ENCODE measurements around the gene CLCN3. TPM values are rescaled to one million over a fixed set of nuclear protein-coding genes. Genes with fewer than 3 reads are reported as not detected.

CLCN3 gene
- total and polyA plus RNA-seq, 10 of the 15 experiments (the other 5 are each of a cell fraction or from before 2014, with no cell fraction given) = 4.0 to 22.8 (median 11.8) TPM

DNA sequence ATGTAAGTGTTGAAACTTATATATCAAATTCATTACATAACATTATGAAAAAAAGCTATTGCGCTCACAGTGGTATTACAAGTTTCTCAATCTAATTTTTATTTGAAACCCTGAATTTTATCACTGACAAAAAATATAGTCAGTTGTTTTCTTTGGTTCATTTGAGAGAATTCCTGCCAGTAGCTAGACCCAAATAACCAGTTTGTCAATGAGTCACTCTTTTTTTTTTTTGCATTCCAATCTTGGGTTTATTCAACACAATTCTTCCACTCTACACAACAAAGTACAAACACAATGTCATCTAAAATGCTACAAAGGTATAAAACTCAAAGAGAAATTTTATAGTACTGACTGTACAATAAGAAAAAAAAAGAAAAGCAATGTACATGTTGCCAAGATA lies 124.2 kb downstream of the CLCN3 start (continued):
- TF ChIP-seq ZNF274 (IDR thresholded peaks at IDR 0.05; ENCODE audit: insufficient read depth, insufficient read length) (no peak), NRF1 (conservative IDR thresholded peaks at IDR 0.05; ENCODE audit: low read depth, low read length) (no peak), BACH1 (IDR thresholded peaks at IDR 0.05; ENCODE audit: borderline replicate concordance) (no peak)
- TF ChIP-seq, protein P1, sequence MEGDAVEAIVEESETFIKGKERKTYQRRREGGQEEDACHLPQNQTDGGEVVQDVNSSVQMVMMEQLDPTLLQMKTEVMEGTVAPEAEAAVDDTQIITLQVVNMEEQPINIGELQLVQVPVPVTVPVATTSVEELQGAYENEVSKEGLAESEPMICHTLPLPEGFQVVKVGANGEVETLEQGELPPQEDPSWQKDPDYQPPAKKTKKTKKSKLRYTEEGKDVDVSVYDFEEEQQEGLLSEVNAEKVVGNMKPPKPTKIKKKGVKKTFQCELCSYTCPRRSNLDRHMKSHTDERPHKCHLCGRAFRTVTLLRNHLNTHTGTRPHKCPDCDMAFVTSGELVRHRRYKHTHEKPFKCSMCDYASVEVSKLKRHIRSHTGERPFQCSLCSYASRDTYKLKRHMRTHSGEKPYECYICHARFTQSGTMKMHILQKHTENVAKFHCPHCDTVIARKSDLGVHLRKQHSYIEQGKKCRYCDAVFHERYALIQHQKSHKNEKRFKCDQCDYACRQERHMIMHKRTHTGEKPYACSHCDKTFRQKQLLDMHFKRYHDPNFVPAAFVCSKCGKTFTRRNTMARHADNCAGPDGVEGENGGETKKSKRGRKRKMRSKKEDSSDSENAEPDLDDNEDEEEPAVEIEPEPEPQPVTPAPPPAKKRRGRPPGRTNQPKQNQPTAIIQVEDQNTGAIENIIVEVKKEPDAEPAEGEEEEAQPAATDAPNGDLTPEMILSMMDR (IDR thresholded peaks at IDR 0.05 in 2 of 3, conservative IDR thresholded peaks at IDR 0.05 in 1 of 3; ENCODE audit: control insufficient read depth in 2 of 3, extremely low read depth in 1 of 3, insufficient read depth in 1 of 3, low read depth in 3 of 3, low read length in 3 of 3) = no peak

DNA sequence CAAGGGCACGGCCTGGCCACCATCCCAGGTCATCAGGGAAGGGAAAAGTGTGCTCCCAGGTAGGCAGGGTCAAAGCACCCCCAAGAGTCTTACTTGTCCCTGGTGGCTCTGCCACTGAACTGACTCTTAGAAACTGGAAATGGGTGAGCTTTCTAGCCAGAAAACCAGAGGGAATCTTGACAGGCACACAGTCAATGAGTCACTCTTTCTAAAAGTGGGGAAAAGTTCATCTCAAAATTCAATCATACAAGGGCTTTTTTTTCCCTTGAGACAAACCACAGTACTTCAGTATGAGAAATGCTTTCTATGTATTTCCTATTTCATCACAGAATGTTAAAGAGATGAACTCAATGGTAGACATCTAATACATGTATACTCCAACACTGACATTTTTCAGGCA lies 124.9 kb downstream of the CLCN3 start:
- CTCF ChIA-PET = no interaction called here
- H3K4me1 ChIP-seq (ENCODE audit: control insufficient read depth, insufficient read depth, low read length) = no peaks in the 10 kb centered on the region
- H3K27me3 ChIP-seq (replicated peaks in 1 of 2; ENCODE audit: control insufficient read depth in 2 of 2, insufficient read depth in 2 of 2, low read length in 1 of 2) = no peaks in the 10 kb centered on the region
- FAIRE-seq (no peak), ATAC-seq (no peak), DNase-seq (ENCODE audit: low read depth, low spot score) (no peak)
- H3K79me2 ChIP-seq (ENCODE audit: control insufficient read depth, insufficient read depth, low read length) = no peaks in the 10 kb centered on the region
- H3K9me3 ChIP-seq (replicated peaks; ENCODE audit: control insufficient read depth, insufficient read depth, low read length) = no peaks in the 10 kb centered on the region
- no peak overlapping the region for H3K4me2 ChIP-seq (ENCODE audit: control insufficient read depth, insufficient read depth)
- 100% methylated on average over 1 of the region's 1 CpG for WGBS (ENCODE audit: insufficient coverage, insufficient replicate concordance, low lambda C conversion rate, missing lambda C conversion rate)
- SMC1A ChIA-PET (ENCODE audit: uncharacterized antibody, unreplicated experiment) = no interaction called here
- BruUV-seq (replicated peaks) = no TSS peak
- in situ Hi-C loops (cut with MboI) (no loop called here), intact Hi-C loops (cut with micrococcal nuclease; ENCODE audit: unreplicated experiment) (no loop called here)
- RAD21 ChIA-PET (ENCODE audit: unreplicated experiment) = no interaction called here
- no peak overlapping the region for H3K4me3 ChIP-seq
- POLR2A ChIA-PET = interaction anchor here (0.6 kb wide), 1 partner anchor 735 kb away, joined by 4 read pairs; the partner anchor contains the start of gene CBR4
- H4K20me1 ChIP-seq (ENCODE audit: control insufficient read depth, insufficient read depth) = no peaks in the 10 kb centered on the region
- H2AFZ ChIP-seq (ENCODE audit: control insufficient read depth, low read depth, low read length) = no peak overlapping the region
- H3K9ac ChIP-seq (ENCODE audit: control insufficient read depth, insufficient read depth, low read length) = no peak overlapping the region
- H3K27ac ChIP-seq (ENCODE audit: control insufficient read depth, insufficient read depth) = no peak overlapping the region
- no peaks in the 10 kb centered on the region; a peak in 2 of 4 replicates for H3K36me3 ChIP-seq (ENCODE audit: control insufficient read depth in 2 of 2, insufficient read depth in 2 of 2, low read length in 1 of 2)
- TF ChIP-seq MTA3 (IDR thresholded peaks at IDR 0.05; ENCODE audit: borderline replicate concordance, low read length) (no peak), ZBED1 (IDR thresholded peaks at IDR 0.05; ENCODE audit: borderline replicate concordance) (no peak)
- TF ChIP-seq, protein P2, sequence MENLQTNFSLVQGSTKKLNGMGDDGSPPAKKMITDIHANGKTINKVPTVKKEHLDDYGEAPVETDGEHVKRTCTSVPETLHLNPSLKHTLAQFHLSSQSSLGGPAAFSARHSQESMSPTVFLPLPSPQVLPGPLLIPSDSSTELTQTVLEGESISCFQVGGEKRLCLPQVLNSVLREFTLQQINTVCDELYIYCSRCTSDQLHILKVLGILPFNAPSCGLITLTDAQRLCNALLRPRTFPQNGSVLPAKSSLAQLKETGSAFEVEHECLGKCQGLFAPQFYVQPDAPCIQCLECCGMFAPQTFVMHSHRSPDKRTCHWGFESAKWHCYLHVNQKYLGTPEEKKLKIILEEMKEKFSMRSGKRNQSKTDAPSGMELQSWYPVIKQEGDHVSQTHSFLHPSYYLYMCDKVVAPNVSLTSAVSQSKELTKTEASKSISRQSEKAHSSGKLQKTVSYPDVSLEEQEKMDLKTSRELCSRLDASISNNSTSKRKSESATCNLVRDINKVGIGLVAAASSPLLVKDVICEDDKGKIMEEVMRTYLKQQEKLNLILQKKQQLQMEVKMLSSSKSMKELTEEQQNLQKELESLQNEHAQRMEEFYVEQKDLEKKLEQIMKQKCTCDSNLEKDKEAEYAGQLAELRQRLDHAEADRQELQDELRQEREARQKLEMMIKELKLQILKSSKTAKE (IDR thresholded peaks at IDR 0.05; ENCODE audit: low read depth, poor library complexity, severe bottlenecking) = no peak
- TF ChIP-seq, protein P3, sequence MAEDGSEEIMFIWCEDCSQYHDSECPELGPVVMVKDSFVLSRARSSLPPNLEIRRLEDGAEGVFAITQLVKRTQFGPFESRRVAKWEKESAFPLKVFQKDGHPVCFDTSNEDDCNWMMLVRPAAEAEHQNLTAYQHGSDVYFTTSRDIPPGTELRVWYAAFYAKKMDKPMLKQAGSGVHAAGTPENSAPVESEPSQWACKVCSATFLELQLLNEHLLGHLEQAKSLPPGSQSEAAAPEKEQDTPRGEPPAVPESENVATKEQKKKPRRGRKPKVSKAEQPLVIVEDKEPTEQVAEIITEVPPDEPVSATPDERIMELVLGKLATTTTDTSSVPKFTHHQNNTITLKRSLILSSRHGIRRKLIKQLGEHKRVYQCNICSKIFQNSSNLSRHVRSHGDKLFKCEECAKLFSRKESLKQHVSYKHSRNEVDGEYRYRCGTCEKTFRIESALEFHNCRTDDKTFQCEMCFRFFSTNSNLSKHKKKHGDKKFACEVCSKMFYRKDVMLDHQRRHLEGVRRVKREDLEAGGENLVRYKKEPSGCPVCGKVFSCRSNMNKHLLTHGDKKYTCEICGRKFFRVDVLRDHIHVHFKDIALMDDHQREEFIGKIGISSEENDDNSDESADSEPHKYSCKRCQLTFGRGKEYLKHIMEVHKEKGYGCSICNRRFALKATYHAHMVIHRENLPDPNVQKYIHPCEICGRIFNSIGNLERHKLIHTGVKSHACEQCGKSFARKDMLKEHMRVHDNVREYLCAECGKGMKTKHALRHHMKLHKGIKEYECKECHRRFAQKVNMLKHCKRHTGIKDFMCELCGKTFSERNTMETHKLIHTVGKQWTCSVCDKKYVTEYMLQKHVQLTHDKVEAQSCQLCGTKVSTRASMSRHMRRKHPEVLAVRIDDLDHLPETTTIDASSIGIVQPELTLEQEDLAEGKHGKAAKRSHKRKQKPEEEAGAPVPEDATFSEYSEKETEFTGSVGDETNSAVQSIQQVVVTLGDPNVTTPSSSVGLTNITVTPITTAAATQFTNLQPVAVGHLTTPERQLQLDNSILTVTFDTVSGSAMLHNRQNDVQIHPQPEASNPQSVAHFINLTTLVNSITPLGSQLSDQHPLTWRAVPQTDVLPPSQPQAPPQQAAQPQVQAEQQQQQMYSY (CRISPR knock-in tag; IDR thresholded peaks at IDR 0.05) = no peak
- TF ChIP-seq, protein P1 (IDR thresholded peaks at IDR 0.05 in 2 of 3, conservative IDR thresholded peaks at IDR 0.05 in 1 of 3; ENCODE audit: control insufficient read depth in 2 of 3, extremely low read depth in 1 of 3, insufficient read depth in 1 of 3, low read depth in 3 of 3, low read length in 3 of 3) = no peak
